H1 (cell line): ENCODE measurements around the gene ZMYM2. TPM values are rescaled to one million over a fixed set of nuclear protein-coding genes. Genes with fewer than 3 reads are reported as not detected.
A peak's percentile ranks its signal among the peaks of the same experiment; 100 is the strongest.

Source experiments
- CTCF ChIA-PET: fragments of 300-600 bp; sonication (Branson Sonifier 250); formaldehyde crosslinking; loops from one replicate; lab custom pipeline; 2021; ENCODE audit not compliant: partially characterized antibody; lab: Charles Lee
- POLR2A ChIA-PET: fragments of 300-600 bp; sonication (Branson Sonifier 250); formaldehyde crosslinking; loops from one replicate; lab custom pipeline; 2021; ENCODE audit warnings: inconsistent platforms; ENCODE audit not compliant: partially characterized antibody; lab: Charles Lee
- DNase-seq, 2 experiments: peaks; one replicate each; pipeline versions ENCODE4 v3.0.0 to v3.0.0-alpha.2; 2010 to 2022; ENCODE audit warnings: low spot score in 2 of 2, low read depth in 1 of 2, mixed read lengths in 1 of 2
- FAIRE-seq: peaks from 2 replicates; lab custom pipeline; 2011; peaks lifted over from hg19 to GRCh38; lab: Jason Lieb, UNC
- H2AFZ ChIP-seq: 2 replicates; pipeline ENCODE4 v1.8.1; 2012; ENCODE audit warnings: low read length, inconsistent platforms
- H2AK5ac ChIP-seq: 2 replicates; pipeline ENCODE4 v1.6.1; 2013; ENCODE audit warnings: low read depth, low read length
- H2BK120ac ChIP-seq: replicated peaks from 2 replicates; pipeline ENCODE3; 2013; ENCODE audit warnings: low read depth, low read length, inconsistent platforms
- H2BK12ac ChIP-seq: 2 replicates; pipeline ENCODE4 v1.6.1; 2013; ENCODE audit warnings: low read depth, low read length
- H2BK15ac ChIP-seq: 2 replicates; pipeline ENCODE4 v1.6.1; 2013; ENCODE audit warnings: low read length
- H2BK20ac ChIP-seq: 2 replicates; pipeline ENCODE4 v1.6.1; 2013; ENCODE audit warnings: low read length
- H2BK5ac ChIP-seq: 2 replicates; pipeline ENCODE4 v1.6.1; 2013; ENCODE audit warnings: low read depth, low read length
- H3K14ac ChIP-seq: 2 replicates; pipeline ENCODE4 v1.6.1; 2013; ENCODE audit warnings: inconsistent platforms; ENCODE audit not compliant: insufficient read length
- H3K18ac ChIP-seq: 2 replicates; pipeline ENCODE4 v1.6.1; 2013; ENCODE audit warnings: low read length; ENCODE audit errors: extremely low read depth
- H3K23ac ChIP-seq: 2 replicates; pipeline ENCODE4 v1.6.1; 2013; ENCODE audit warnings: inconsistent platforms; ENCODE audit not compliant: insufficient read length
- H3K23me2 ChIP-seq: 2 replicates; pipeline ENCODE4 v1.6.1; 2013; ENCODE audit warnings: low read depth, low read length
- H3K27ac ChIP-seq: 2 replicates; pipeline ENCODE4 v1.6.1; 2011; ENCODE audit warnings: low read depth, low read length, inconsistent platforms
- H3K27me3 ChIP-seq, 4 experiments: replicated peaks in 1 of 4; 1 replicate in 1 of 4; 2 replicates in 3 of 4; pipeline versions ENCODE4 v1.6.1 to v1.8.1; 2011 to 2013; ENCODE audit warnings: low read length in 3 of 4, mild to moderate bottlenecking in 3 of 4, inconsistent platforms in 2 of 4, mixed read lengths in 2 of 4, moderate library complexity in 1 of 4; ENCODE audit not compliant: control insufficient read depth in 3 of 4, insufficient read depth in 3 of 4; ENCODE audit errors: extremely low read depth in 1 of 4
- H3K36me3 ChIP-seq, 4 experiments: 2 replicates each; pipeline versions ENCODE4 v1.6.1 to v1.8.1; 2011 to 2013; ENCODE audit warnings: mild to moderate bottlenecking in 4 of 4, low read length in 3 of 4, moderate library complexity in 2 of 4, control low read depth in 1 of 4, inconsistent platforms in 1 of 4; ENCODE audit not compliant: insufficient read depth in 4 of 4, control insufficient read depth in 2 of 4
- H3K4ac ChIP-seq: replicated peaks from 2 replicates; pipeline ENCODE3; 2013; ENCODE audit warnings: low read length, low read depth, mixed read lengths, inconsistent platforms; ENCODE audit not compliant: insufficient read length
- H3K4me1 ChIP-seq, 4 experiments: replicated peaks in 1 of 4; 1 replicate in 1 of 4; 2 replicates in 3 of 4; pipeline versions ENCODE4 v1.6.1 to v1.8.1; 2011 to 2013; ENCODE audit warnings: low read length in 3 of 4, inconsistent platforms in 2 of 4, mixed read lengths in 1 of 4; ENCODE audit not compliant: insufficient read depth in 4 of 4, control insufficient read depth in 3 of 4
- H3K4me2 ChIP-seq, 2 experiments: 2 replicates each; pipeline versions ENCODE4 v1.6.1 to v1.8.1; 2011 to 2013; ENCODE audit warnings: low read depth in 2 of 2, low read length in 2 of 2, control low read depth in 1 of 2, inconsistent platforms in 1 of 2, mild to moderate bottlenecking in 1 of 2; ENCODE audit not compliant: insufficient read depth in 1 of 2
- H3K4me3 ChIP-seq, 4 experiments: fragments of 200-600, 300-600 bp in 1 of 4; sonication (generic), shearing (Covaris generic), sonication (Bioruptor Twin) in 1 of 4; 2 replicates each; pipeline versions ENCODE4 v1.5.1 to v1.8.1; 2011 to 2016; ENCODE audit warnings: low read length in 4 of 4, low read depth in 3 of 4, control low read depth in 2 of 4, inconsistent platforms in 2 of 4, mild to moderate bottlenecking in 2 of 4, mixed read lengths in 1 of 4, moderate library complexity in 1 of 4; ENCODE audit not compliant: insufficient read depth in 2 of 4; ENCODE audit errors: extremely low read depth in 1 of 4
- H3K56ac ChIP-seq: replicated peaks from 2 replicates; pipeline ENCODE3; 2013; ENCODE audit warnings: low read depth, mild to moderate bottlenecking, mixed read lengths, low read length, inconsistent platforms; ENCODE audit not compliant: insufficient read length
- H3K79me1 ChIP-seq: 2 replicates; pipeline ENCODE4 v1.6.1; 2013; ENCODE audit warnings: low read depth, low read length, control low read depth
- H3K79me2 ChIP-seq, 2 experiments: 2 replicates each; pipeline versions ENCODE4 v1.6.1 to v1.8.1; 2012 to 2013; ENCODE audit warnings: low read length in 2 of 2, mild to moderate bottlenecking in 2 of 2, inconsistent platforms in 1 of 2; ENCODE audit not compliant: insufficient read depth in 2 of 2, control insufficient read depth in 1 of 2
- H3K9ac ChIP-seq, 4 experiments: replicated peaks in 1 of 4; 1 replicate in 1 of 4; 2 replicates in 3 of 4; pipeline versions ENCODE4 v1.6.1 to v1.8.1; 2011 to 2013; ENCODE audit warnings: low read depth in 3 of 4, low read length in 3 of 4, control low read depth in 2 of 4, mild to moderate bottlenecking in 2 of 4, moderate library complexity in 2 of 4, inconsistent platforms in 1 of 4; ENCODE audit errors: extremely low read depth in 1 of 4
- H3K9me3 ChIP-seq, 2 experiments: 2 replicates each; pipeline versions ENCODE4 v1.6.1 to v1.8.1; 2012 to 2013; ENCODE audit warnings: mild to moderate bottlenecking in 2 of 2, moderate library complexity in 2 of 2, control low read depth in 1 of 2, inconsistent platforms in 1 of 2, low read depth in 1 of 2, low read length in 1 of 2, mixed read lengths in 1 of 2; ENCODE audit not compliant: insufficient read depth in 2 of 2
- H4K20me1 ChIP-seq, 2 experiments: replicated peaks in 1 of 2; 2 replicates each; pipeline versions ENCODE3 to v1.8.1; 2011 to 2013; ENCODE audit warnings: inconsistent platforms in 2 of 2, low read length in 2 of 2, mild to moderate bottlenecking in 1 of 2; ENCODE audit not compliant: insufficient read depth in 2 of 2, control insufficient read depth in 1 of 2
- H4K5ac ChIP-seq: 2 replicates; pipeline ENCODE4 v1.6.1; 2013; ENCODE audit warnings: low read length, low read depth, mixed read lengths, inconsistent platforms; ENCODE audit not compliant: insufficient read length
- H4K8ac ChIP-seq: 2 replicates; pipeline ENCODE4 v1.8.0; 2013; ENCODE audit warnings: mild to moderate bottlenecking, moderate library complexity, low read length, inconsistent platforms; ENCODE audit not compliant: insufficient read depth; ENCODE audit errors: extremely low read depth
- H4K91ac ChIP-seq: replicated peaks from 2 replicates; pipeline ENCODE3; 2013; ENCODE audit warnings: low read length, mixed read lengths, inconsistent platforms; ENCODE audit not compliant: insufficient read length
- EZH2 ChIP-seq: fragments of 200-600 bp; sonication (generic); IDR thresholded peaks from 2 replicates; pipeline ENCODE4 v1.7.1; 2012; ENCODE audit warnings: low read depth, mild to moderate bottlenecking, moderate library complexity, low read length, inconsistent platforms; ENCODE audit not compliant: severe bottlenecking
- JUN ChIP-seq: IDR thresholded peaks from 2 replicates; pipeline ENCODE4 v1.6.1; 2011; ENCODE audit warnings: low read depth, mild to moderate bottlenecking, improper control_type of control experiment, low read length
- JUND ChIP-seq: IDR thresholded peaks from 2 replicates; pipeline ENCODE4 v1.6.1; 2011; ENCODE audit warnings: mild to moderate bottlenecking, improper control_type of control experiment, low read length
- NANOG ChIP-seq: IDR thresholded peaks from 2 replicates; pipeline ENCODE4 v1.6.1; 2011; ENCODE audit warnings: low read length, low read depth, mild to moderate bottlenecking, inconsistent platforms; ENCODE audit not compliant: insufficient read depth, poor library complexity, severe bottlenecking
- RBBP5 ChIP-seq: IDR thresholded peaks from 2 replicates; pipeline ENCODE4 v1.7.1; 2012; ENCODE audit warnings: low read depth, mild to moderate bottlenecking, inconsistent platforms, low read length, moderate library complexity, borderline replicate concordance
- SIX5 ChIP-seq: IDR thresholded peaks from 2 replicates; pipeline ENCODE4 v1.6.1; 2011; ENCODE audit warnings: mild to moderate bottlenecking, low read depth, low read length
- TAF1 ChIP-seq: IDR thresholded peaks from 2 replicates; pipeline ENCODE4 v1.6.1; 2011; ENCODE audit warnings: mild to moderate bottlenecking, low read depth, low read length
- WGBS, 2 experiments: shearing (Covaris generic) in 1 of 2; methylation state at CpG; one replicate each; pipeline versions ENCODE4 v1.1.6 to v1.1.7; 2013 to 2015; ENCODE audit warnings: low lambda C conversion rate in 2 of 2, mixed read lengths in 2 of 2, inconsistent platforms in 1 of 2, low coverage in 1 of 2, missing lambda C conversion rate in 1 of 2; ENCODE audit not compliant: insufficient replicate concordance in 2 of 2, insufficient coverage in 1 of 2, insufficient read length in 1 of 2; ENCODE audit errors: extremely low coverage in 1 of 2, missing lambda C conversion rate in 1 of 2; 5-methylcytosine and 5-hydroxymethylcytosine counted together
- polyA plus RNA-seq, 7 experiments: library from polyadenylated mRNA; depleted of rRNA in 3 of 7; stranded (reverse) in 5 of 7; unstranded in 2 of 7; fragments of >200 nt in 5 of 7; fragments of 200-250 nt in 2 of 7; gene quantifications; 1 replicate in 5 of 7; 2 replicates in 1 of 7; 4 replicates in 1 of 7; pipeline versions ENCODE4 v1.2.1 to v1.2.3, GENCODE V29; 2011 to 2013; ENCODE audit warnings: missing spikeins in 2 of 7, mixed read lengths in 2 of 7
- total RNA-seq: library from RNA; stranded (reverse); fragmentation: NEBNext Ultra II Directional; extraction: Animal tissue kit (Norgen Biotek cat#: 25700); gene quantifications from 2 replicates; pipeline ENCODE4 v1.2.1, GENCODE V29; 2021
- TF ChIP-seq, protein P1 (sequence below), 3 experiments: IDR thresholded peaks; 1 replicate in 2 of 3; 2 replicates in 1 of 3; pipeline versions ENCODE4 v1.5.1 to v1.6.1; 2011; ENCODE audit warnings: low read length in 3 of 3, mild to moderate bottlenecking in 3 of 3, inconsistent platforms in 2 of 3, low read depth in 1 of 3, moderate library complexity in 1 of 3; ENCODE audit not compliant: insufficient read depth in 1 of 3; ENCODE audit errors: control extremely low read depth in 1 of 3
- TF ChIP-seq, protein P2 (sequence below): IDR thresholded peaks from 2 replicates; pipeline ENCODE4 v1.6.1; 2011; ENCODE audit warnings: low read depth, mild to moderate bottlenecking, low read length; ENCODE audit not compliant: insufficient read depth

Gene ZMYM2
- total and polyA plus RNA-seq, 2 of the 8 experiments (the other 6 are each of a cell fraction or from before 2014, with no cell fraction given) = 41.2 to 159 TPM

DNA sequence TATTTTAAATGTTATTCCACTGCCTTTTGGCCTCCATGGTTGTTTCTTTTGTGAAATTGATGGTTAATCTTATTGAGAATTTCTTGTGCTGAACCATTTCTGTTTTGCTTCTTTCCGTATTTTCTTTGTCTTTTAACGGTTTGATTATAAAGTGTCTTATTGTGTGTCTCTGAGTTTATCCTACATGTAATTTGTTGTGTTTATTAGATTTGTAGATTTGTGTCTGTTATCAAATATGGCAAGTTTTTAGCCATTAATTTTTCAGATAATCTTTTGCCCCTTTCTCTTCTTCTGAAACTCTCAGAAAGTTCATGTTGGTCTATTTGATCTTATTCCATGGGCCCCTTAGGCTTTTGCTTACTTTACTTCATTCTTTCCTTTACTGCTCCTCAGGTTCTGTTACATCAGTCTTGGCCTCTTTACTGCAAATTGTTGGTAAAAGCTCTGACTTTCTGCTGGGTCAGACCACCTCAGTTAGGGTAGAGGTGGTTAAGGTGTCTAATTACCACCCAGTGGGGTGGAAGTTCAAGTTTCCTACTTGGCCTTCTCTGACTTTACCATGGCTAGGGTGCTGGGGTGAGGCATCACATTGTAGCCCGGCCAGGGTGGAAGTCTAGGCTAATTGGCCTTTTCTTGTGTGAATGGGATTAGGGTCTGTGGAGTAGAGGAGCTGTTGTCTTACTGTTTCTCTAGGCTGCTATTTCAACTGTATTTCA is 58.3 kb downstream of the ZMYM2 start:
- peaks cover 0 to 25% (median 8%) of the 10 kb centered on the region in 4 experiments; a peak in 3 of 8 replicates for H3K36me3 ChIP-seq
- H4K20me1 ChIP-seq = peaks cover 2 to 14% of the 10 kb centered on the region in 2 experiments
- H3K18ac ChIP-seq = no peak overlapping the region
- H2BK20ac ChIP-seq = no peak overlapping the region
- H4K5ac ChIP-seq = no peak overlapping the region
- ChIA-PET POLR2A (no interaction called here), CTCF (interaction anchor here (0.8 kb wide), 1 partner anchor 17 kb away, joined by 4 read pairs; no protein-coding TSS in a partner anchor)
- H2AFZ ChIP-seq = no peak overlapping the region
- H3K4ac ChIP-seq = no peak overlapping the region
- no peaks in the 10 kb centered on the region for H3K4me1 ChIP-seq
- H3K56ac ChIP-seq = no peak overlapping the region
- H3K23me2 ChIP-seq = no peaks in the 10 kb centered on the region
- no peaks in the 10 kb centered on the region for H3K9me3 ChIP-seq
- H4K91ac ChIP-seq = no peak overlapping the region
- peaks cover 2% of the 10 kb centered on the region; the same call in 1 of the 2 replicates for H3K79me1 ChIP-seq
- FAIRE-seq = peak; percentile 50
- no peak overlapping the region for H3K23ac ChIP-seq
- WGBS, 2 experiments = 83% methylated on average over 3 of the region's 3 CpGs; no CpG with 5 or more reads in 1 of the 2 experiments
- H3K14ac ChIP-seq = no peak overlapping the region
- no peak overlapping the region for H2AK5ac ChIP-seq
- H3K4me2 ChIP-seq = no peak overlapping the region
- H2BK12ac ChIP-seq = no peak overlapping the region
- no peak overlapping the region for H4K8ac ChIP-seq
- no peak overlapping the region for H2BK120ac ChIP-seq
- peaks cover 0 to 66% of the 10 kb centered on the region in 2 experiments; a peak in 3 of 4 replicates for H3K79me2 ChIP-seq
- no peak overlapping the region for H3K4me3 ChIP-seq
- no peak overlapping the region for H2BK5ac ChIP-seq
- no peak overlapping the region for H3K27ac ChIP-seq
- no peak overlapping the region for H3K9ac ChIP-seq
- no peaks in the 10 kb centered on the region for H3K27me3 ChIP-seq
- DNase-seq = no peak
- TF ChIP-seq JUN (no peak), EZH2 (no peak), SIX5 (0 out of 2 replicates have a peak, but pooled peaks have one; percentile 8), RBBP5 (no peak), TAF1 (no peak), NANOG (no peak), JUND (no peak)
- TF ChIP-seq, protein P1, sequence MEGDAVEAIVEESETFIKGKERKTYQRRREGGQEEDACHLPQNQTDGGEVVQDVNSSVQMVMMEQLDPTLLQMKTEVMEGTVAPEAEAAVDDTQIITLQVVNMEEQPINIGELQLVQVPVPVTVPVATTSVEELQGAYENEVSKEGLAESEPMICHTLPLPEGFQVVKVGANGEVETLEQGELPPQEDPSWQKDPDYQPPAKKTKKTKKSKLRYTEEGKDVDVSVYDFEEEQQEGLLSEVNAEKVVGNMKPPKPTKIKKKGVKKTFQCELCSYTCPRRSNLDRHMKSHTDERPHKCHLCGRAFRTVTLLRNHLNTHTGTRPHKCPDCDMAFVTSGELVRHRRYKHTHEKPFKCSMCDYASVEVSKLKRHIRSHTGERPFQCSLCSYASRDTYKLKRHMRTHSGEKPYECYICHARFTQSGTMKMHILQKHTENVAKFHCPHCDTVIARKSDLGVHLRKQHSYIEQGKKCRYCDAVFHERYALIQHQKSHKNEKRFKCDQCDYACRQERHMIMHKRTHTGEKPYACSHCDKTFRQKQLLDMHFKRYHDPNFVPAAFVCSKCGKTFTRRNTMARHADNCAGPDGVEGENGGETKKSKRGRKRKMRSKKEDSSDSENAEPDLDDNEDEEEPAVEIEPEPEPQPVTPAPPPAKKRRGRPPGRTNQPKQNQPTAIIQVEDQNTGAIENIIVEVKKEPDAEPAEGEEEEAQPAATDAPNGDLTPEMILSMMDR (IDR thresholded peaks at IDR 0.05; ENCODE audit: control extremely low read depth in 1 of 3, insufficient read depth in 1 of 3, low read depth in 1 of 3, low read length in 3 of 3) = no peak
- TF ChIP-seq, protein P2, sequence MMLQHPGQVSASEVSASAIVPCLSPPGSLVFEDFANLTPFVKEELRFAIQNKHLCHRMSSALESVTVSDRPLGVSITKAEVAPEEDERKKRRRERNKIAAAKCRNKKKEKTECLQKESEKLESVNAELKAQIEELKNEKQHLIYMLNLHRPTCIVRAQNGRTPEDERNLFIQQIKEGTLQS = no peak
- H2BK15ac ChIP-seq = no peak overlapping the region
